K562 (cell line): ENCODE measurements around the gene MYO1F. TPM values are rescaled to one million over a fixed set of nuclear protein-coding genes. Genes with fewer than 3 reads are reported as not detected.

ENCODE experiments used
- ADNP ChIP-seq: fragments of 200-800 bp; sonication (Bioruptor generic); IDR thresholded peaks from 2 replicates; pipeline ENCODE4 v1.6.1; 2016; ENCODE audit warnings: missing genetic modification characterization, missing compliant biosample characterization
- AFF1 ChIP-seq, 2 experiments: fragments of 450-650 bp; IDR thresholded peaks; 2 replicates each; pipeline ENCODE4 v1.6.1; 2018; ENCODE audit warnings: mild to moderate bottlenecking in 2 of 2, low read depth in 1 of 2; ENCODE audit not compliant: partially characterized antibody in 2 of 2
- CBX5 ChIP-seq: IDR thresholded peaks from 2 replicates; pipeline ENCODE4 v1.6.1; 2014; ENCODE audit warnings: low read depth, borderline replicate concordance
- DLX4 ChIP-seq: fragments of 250-450 bp; sonication (Bioruptor Pico); IDR thresholded peaks from 2 replicates; pipeline ENCODE4 v1.6.1; 2021; ENCODE audit warnings: mild to moderate bottlenecking
- DNMT1 ChIP-seq: fragments of 450-650 bp; IDR thresholded peaks from 2 replicates; pipeline ENCODE4 v1.6.1; 2016; ENCODE audit warnings: antibody characterized with exemption, mild to moderate bottlenecking
- E2F6 ChIP-seq, 2 experiments: IDR thresholded peaks; 2 replicates each; pipeline ENCODE4 v1.6.1; 2011; ENCODE audit warnings: borderline replicate concordance in 1 of 2, control low read depth in 1 of 2, low read depth in 1 of 2, low read length in 1 of 2, mild to moderate bottlenecking in 1 of 2, mixed read lengths in 1 of 2, moderate library complexity in 1 of 2; ENCODE audit not compliant: insufficient read depth in 1 of 2, insufficient read length in 1 of 2, poor library complexity in 1 of 2, severe bottlenecking in 1 of 2; ENCODE audit errors: extremely low read depth in 1 of 2
- FOSL1 ChIP-seq: fragments of 200-800 bp; sonication (Bioruptor generic); conservative IDR thresholded peaks from 2 replicates; pipeline ENCODE4 v1.6.1; 2016; ENCODE audit warnings: missing genetic modification characterization, missing compliant biosample characterization
- HDAC8 ChIP-seq: fragments of 450-650 bp; IDR thresholded peaks from 2 replicates; pipeline ENCODE4 v1.6.1; 2016; ENCODE audit warnings: mild to moderate bottlenecking, missing genetic modification characterization, moderate library complexity, missing compliant biosample characterization
- HNRNPL ChIP-seq: fragments of 200-400 bp; formaldehyde crosslinking; IDR thresholded peaks from 2 replicates; pipeline ENCODE4 v1.6.1; 2017; ENCODE audit warnings: low read depth, mild to moderate bottlenecking, low read length
- MCM3 ChIP-seq: fragments of 450-650 bp; IDR thresholded peaks from 2 replicates; pipeline ENCODE4 v1.6.1; 2016
- RBM25 ChIP-seq: fragments of 200-400 bp; formaldehyde crosslinking; IDR thresholded peaks from 2 replicates; pipeline ENCODE4 v1.6.1; 2018; ENCODE audit warnings: low read length, low read depth, moderate library complexity; ENCODE audit not compliant: severe bottlenecking
- RCOR1 ChIP-seq, 2 experiments: IDR thresholded peaks; 2 replicates each; pipeline ENCODE4 v1.6.1; 2012; ENCODE audit warnings: low read depth in 2 of 2, low read length in 2 of 2, borderline replicate concordance in 1 of 2, improper control_type of control experiment in 1 of 2
- SMARCA5 ChIP-seq: fragments of 450-650 bp; IDR thresholded peaks from 2 replicates; pipeline ENCODE4 v1.6.1; 2016
- SMARCB1 ChIP-seq: IDR thresholded peaks from 2 replicates; pipeline ENCODE4 v1.6.1; 2011; ENCODE audit warnings: improper control_type of control experiment, low read depth; ENCODE audit not compliant: insufficient read length
- THRA ChIP-seq: fragments of 450-650 bp; IDR thresholded peaks from 2 replicates; pipeline ENCODE4 v1.6.1; 2017; ENCODE audit warnings: mild to moderate bottlenecking, moderate library complexity
- TSC22D4 ChIP-seq: fragments of 450-650 bp; IDR thresholded peaks from 2 replicates; pipeline ENCODE4 v1.6.1; 2016; ENCODE audit warnings: missing genetic modification characterization, missing biosample characterization, control low read depth
- U2AF1 ChIP-seq: fragments of 200-400 bp; formaldehyde crosslinking; optimal IDR thresholded peaks from 2 replicates; pipeline ENCODE3; 2017; ENCODE audit warnings: mild to moderate bottlenecking, low read depth, low read length, moderate library complexity
- ZFP36 ChIP-seq: fragments of 150-350 bp; IDR thresholded peaks from 2 replicates; pipeline ENCODE4 v1.6.1; 2018; ENCODE audit warnings: low read length, low read depth; ENCODE audit not compliant: partially characterized antibody
- ZNF224 ChIP-seq: sonication (generic); formaldehyde crosslinking; IDR thresholded peaks from 2 replicates; pipeline ENCODE4 v1.8.0; 2022; ENCODE audit warnings: mild to moderate bottlenecking, missing genetic modification reagents
- ZNF766 ChIP-seq: fragments of 200-800 bp; sonication (Bioruptor generic); conservative IDR thresholded peaks from 2 replicates; pipeline ENCODE4 v1.6.1; 2016; ENCODE audit warnings: missing genetic modification characterization, missing compliant biosample characterization
- polyA plus RNA-seq, 8 experiments: library from polyadenylated mRNA; depleted of rRNA in 4 of 8; stranded (reverse) in 5 of 8; unstranded in 3 of 8; fragments of >200 nt; fragmentation: Nextera tagmentation in 2 of 8; fragmentation: Illumina TruSeq in 1 of 8; extraction: Ambion mirVana in 2 of 8; extraction: Trizol in 1 of 8; gene quantifications; 2 replicates each; pipeline versions ENCODE4 v1.2.1 to v1.2.3, GENCODE V29; 2011 to 2014; ENCODE audit warnings: inconsistent platforms in 1 of 8, missing spikeins in 1 of 8
- total RNA-seq, 7 experiments: library from RNA; depleted of rRNA in 6 of 7; stranded (reverse); fragments of >200 nt in 6 of 7; fragmentation: Illumina TruSeq in 2 of 7; extraction: Trizol in 2 of 7; gene quantifications; 2 replicates each; pipeline versions ENCODE4 v1.2.1 to v1.2.3, GENCODE V29; 2011 to 2021; ENCODE audit warnings: low replicate concordance in 1 of 7

Gene MYO1F
- total and polyA plus RNA-seq, 9 of the 15 experiments (the other 6 are each of a cell fraction or from before 2014, with no cell fraction given) = 0.78 to 9.4 (median 4.3) TPM

GRCh38 chr19:8600064-8600463, 22.8 kb upstream of the MYO1F start (continued):
- no peak for TF ChIP-seq ZFP36
- TF ChIP-seq DNMT1 = no peak
- TF ChIP-seq MCM3 = no peak
- TF ChIP-seq HNRNPL = no peak
- TF ChIP-seq DLX4 (CRISPR knock-in tag) = no peak
- TF ChIP-seq HDAC8 (tag) = no peak
- no peak for TF ChIP-seq FOSL1 (tag)
- peak; percentile 30; the same call in 1 of the 2 replicates for TF ChIP-seq SMARCA5
- no peak for TF ChIP-seq ZNF224
- TF ChIP-seq AFF1 (IDR thresholded peaks at IDR 0.05; ENCODE audit: low read depth in 1 of 2, partially characterized antibody in 2 of 2) = no peak
- no peak for TF ChIP-seq E2F6 (IDR thresholded peaks at IDR 0.05; ENCODE audit: borderline replicate concordance in 1 of 2, extremely low read depth in 1 of 2, insufficient read depth in 1 of 2, insufficient read length in 1 of 2, low read depth in 1 of 2, low read length in 1 of 2, poor library complexity in 1 of 2, severe bottlenecking in 1 of 2)
- TF ChIP-seq ZNF766 (CRISPR knock-in tag) = no peak
- no peak for TF ChIP-seq CBX5
- TF ChIP-seq THRA = no peak
- 0 out of 4 replicates have a peak, but pooled peaks of 1 of the 2 experiments have one; percentile 9 for TF ChIP-seq RCOR1 (IDR thresholded peaks at IDR 0.05; ENCODE audit: borderline replicate concordance in 1 of 2, low read depth in 2 of 2, low read length in 2 of 2)
- no peak for TF ChIP-seq TSC22D4 (tag)
- TF ChIP-seq SMARCB1 = no peak
- TF ChIP-seq U2AF1 = no peak
- 0 out of 2 replicates have a peak, but pooled peaks have one; percentile 38 for TF ChIP-seq ADNP (tag)
- TF ChIP-seq RBM25 = peak; percentile 91
